MM.1S (cell line): ENCODE measurements around the gene HSDL2.

Experiments
- CTCF ChIP-seq: fragments of 300-600 bp; sonication (generic); IDR thresholded peaks from 2 replicates; pipeline ENCODE4 v1.5.1; 2016; ENCODE audit warnings: antibody characterized with exemption, low read length, mixed read lengths
- EZH2 ChIP-seq: fragments of 300-600 bp; sonication (generic); optimal IDR thresholded peaks from 2 replicates; pipeline ENCODE3; 2017; ENCODE audit warnings: low read depth, mild to moderate bottlenecking, antibody characterized with exemption, low read length, mixed read lengths

DNA sequence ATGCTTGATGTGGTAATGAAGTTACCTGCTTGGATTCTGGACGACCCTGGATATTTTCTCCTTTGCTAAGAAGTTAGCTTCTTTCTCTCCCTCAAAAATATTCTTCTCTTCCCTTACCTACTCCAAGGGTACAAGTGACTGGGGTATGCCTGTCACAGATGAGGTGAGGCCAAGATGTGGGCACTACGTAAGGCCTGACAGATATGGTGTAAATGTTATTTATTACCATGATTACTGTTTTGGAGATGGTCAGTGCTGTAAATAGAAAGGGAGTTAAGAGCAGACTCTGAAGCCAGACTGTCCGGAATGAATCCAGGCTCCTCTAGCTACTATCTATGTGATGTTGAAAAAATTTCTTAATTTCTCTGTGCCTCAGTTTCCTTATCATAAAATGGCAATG, 105.7 kb downstream of the HSDL2 start:
- no peak for TF ChIP-seq CTCF
- no peak for TF ChIP-seq EZH2
